Left lung (tissue), 10 donors: ENCODE data around the gene AVPR2. TPM values are rescaled to one million over a fixed set of nuclear protein-coding genes. Genes with fewer than 3 reads are reported as not detected.

ENCODE experiments used
- ATAC-seq: fragments of 200-7000 bp; cut with Tn5 transposase; one replicate; pipeline ENCODE4 v1.9.1; 2020; ENCODE audit warnings: moderate library complexity
- DNase-seq, 4 donors: peaks; one replicate each; pipeline ENCODE4 v3.0.0-alpha.2; 2013 to 2020
- H3K27ac ChIP-seq, 2 donors: fragments of 200-600 bp; sonication (generic) in 1 of 2; one replicate each; pipeline versions ENCODE4 v1.5.0 to v1.8.0; 2020 to 2021
- H3K27me3 ChIP-seq, 2 donors: fragments of 200-600 bp; sonication (generic) in 1 of 2; one replicate each; pipeline versions ENCODE4 v1.5.0 to v1.8.0; 2020 to 2021
- H3K36me3 ChIP-seq, 2 donors: fragments of 200-600 bp; sonication (generic) in 1 of 2; one replicate each; pipeline versions ENCODE4 v1.5.0 to v1.8.0; 2020 to 2021
- H3K4me1 ChIP-seq, 2 donors: fragments of 200-600 bp; one replicate each; pipeline ENCODE4 v1.8.0; 2021
- H3K4me3 ChIP-seq, 2 donors: fragments of 200-600 bp; sonication (generic) in 1 of 2; one replicate each; pipeline versions ENCODE4 v1.5.0 to v1.8.0; 2020 to 2021; ENCODE audit warnings: mild to moderate bottlenecking in 1 of 2
- H3K9me3 ChIP-seq, 2 donors: fragments of 200-600 bp; sonication (generic) in 1 of 2; one replicate each; pipeline versions ENCODE4 v1.5.0 to v1.8.0; 2020 to 2021
- intact Hi-C, 2 donors: fragments of 100-400 bp; cut with DNase I; formaldehyde crosslinking; loops; one replicate each; pipeline versions ENCODE4 v1.11.2 to v1.14.2; 2022
- polyA plus RNA-seq, 6 donors: library from polyadenylated mRNA; unstranded; fragments of 120-200 nt; gene quantifications; one replicate each; pipeline ENCODE4 v1.2.1, GENCODE V29; 2013; ENCODE audit not compliant: insufficient read length in 6 of 6
- total RNA-seq, 2 donors: library from RNA; stranded (reverse); fragmentation: NEBNext Ultra II Directional; extraction: Animal tissue kit (Norgen Biotek cat#: 25700); gene quantifications; one replicate each; pipeline ENCODE4 v1.2.1, GENCODE V29; 2021
- TF ChIP-seq, protein P1 (sequence below), 2 donors: fragments of 200-600 bp; sonication (generic) in 1 of 2; IDR thresholded peaks; one replicate each; pipeline versions ENCODE4 v1.5.0 to v1.8.0; 2021; ENCODE audit warnings: antibody characterized with exemption in 2 of 2
- donor health status: DM: no; HTN: yes; CAD: no.
- donor health status: DM: no; HTN: no; CAD: no.

AVPR2 gene
- total and polyA plus RNA-seq, 8 donors = 0.52 to 1.3 (median 0.83) TPM

DNA sequence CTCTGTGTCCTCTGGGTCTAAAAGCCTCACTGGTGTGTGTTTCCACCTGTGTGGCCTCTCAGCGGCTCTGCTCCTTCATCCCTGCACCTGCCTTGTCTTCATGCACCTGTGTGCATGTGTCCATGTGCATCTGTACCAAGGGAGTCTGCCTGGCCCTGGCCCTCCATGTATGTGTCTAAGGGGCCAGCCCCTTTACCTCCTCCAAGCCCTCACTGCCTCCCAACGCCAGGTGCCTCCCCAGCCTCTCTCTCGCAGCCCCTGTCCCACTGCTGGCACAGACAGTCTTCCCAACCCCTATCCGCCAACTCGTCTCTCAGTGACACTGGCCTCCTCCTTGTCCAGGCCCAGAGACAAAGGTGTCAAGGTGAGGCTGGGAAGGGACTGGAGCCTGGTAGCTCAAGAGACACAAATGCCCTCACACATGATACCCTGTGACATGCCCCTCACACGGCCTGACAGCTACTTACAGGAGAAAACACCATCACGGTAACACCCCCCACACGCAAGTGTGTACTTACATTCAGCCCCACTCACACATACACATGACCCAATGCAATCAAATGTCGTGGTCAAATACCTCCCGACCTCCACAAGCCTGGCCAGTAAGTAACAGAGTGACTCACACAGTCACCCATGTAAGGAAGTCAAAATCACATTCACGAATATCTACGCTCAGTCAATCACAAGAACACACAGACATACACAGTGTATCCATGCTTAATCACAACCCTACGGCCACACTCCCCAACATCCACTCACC is 29.9 kb upstream of the AVPR2 start:
- H3K27ac ChIP-seq = no peak overlapping the region
- no peaks in the 10 kb centered on the region for H3K9me3 ChIP-seq
- intact Hi-C loops = no loop called here
- peaks cover 15 to 45% of the 10 kb centered on the region in 2 donors for H3K27me3 ChIP-seq
- TF ChIP-seq, protein P1, sequence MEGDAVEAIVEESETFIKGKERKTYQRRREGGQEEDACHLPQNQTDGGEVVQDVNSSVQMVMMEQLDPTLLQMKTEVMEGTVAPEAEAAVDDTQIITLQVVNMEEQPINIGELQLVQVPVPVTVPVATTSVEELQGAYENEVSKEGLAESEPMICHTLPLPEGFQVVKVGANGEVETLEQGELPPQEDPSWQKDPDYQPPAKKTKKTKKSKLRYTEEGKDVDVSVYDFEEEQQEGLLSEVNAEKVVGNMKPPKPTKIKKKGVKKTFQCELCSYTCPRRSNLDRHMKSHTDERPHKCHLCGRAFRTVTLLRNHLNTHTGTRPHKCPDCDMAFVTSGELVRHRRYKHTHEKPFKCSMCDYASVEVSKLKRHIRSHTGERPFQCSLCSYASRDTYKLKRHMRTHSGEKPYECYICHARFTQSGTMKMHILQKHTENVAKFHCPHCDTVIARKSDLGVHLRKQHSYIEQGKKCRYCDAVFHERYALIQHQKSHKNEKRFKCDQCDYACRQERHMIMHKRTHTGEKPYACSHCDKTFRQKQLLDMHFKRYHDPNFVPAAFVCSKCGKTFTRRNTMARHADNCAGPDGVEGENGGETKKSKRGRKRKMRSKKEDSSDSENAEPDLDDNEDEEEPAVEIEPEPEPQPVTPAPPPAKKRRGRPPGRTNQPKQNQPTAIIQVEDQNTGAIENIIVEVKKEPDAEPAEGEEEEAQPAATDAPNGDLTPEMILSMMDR (IDR thresholded peaks at IDR 0.05) = no peak
- no peaks in the 10 kb centered on the region for H3K36me3 ChIP-seq
- H3K4me1 ChIP-seq = no peaks in the 10 kb centered on the region
- no peak overlapping the region for H3K4me3 ChIP-seq
- no peak for ATAC-seq
- DNase-seq = no peak

DNA sequence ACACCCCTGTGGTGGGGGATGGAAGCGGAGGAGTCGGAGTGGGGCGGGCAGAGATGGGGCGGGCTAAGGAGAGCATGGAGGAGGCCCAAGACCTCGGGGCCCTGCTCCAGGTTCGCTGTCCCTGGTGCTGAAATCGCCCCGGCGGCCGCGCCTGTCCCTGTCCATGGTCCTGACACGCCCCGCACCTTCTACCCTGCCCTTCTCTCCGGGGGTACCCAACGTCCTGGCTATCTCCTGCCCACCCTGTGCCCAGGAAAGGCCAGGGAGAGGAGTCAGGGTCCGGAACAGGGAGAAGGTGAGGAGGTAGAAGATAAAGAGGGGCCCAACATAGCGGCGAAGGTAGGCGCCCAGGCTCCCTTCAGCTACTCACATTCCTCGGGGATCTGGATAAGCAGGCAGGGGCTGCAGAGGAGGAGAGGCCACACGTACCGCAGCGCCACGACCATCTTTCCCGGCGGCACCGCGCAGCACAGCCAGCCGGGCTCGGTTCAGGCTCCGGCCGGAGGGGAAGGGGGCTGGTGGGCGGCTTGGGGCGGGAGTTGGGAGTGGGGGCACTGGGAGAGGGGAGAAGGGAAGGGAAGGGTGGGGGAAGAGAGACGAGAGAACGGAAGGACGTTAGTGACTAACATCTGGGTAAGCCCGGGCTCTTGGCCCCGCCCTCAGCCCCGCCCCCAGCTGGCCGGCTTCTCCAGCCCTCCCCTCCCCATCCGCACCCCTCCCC is 28.9 kb upstream of the AVPR2 start:
- H3K4me3 ChIP-seq = no peak overlapping the region
- intact Hi-C loops = no loop called here
- no peaks in the 10 kb centered on the region for H3K36me3 ChIP-seq
- H3K27ac ChIP-seq = no peak overlapping the region
- TF ChIP-seq, protein P1 (IDR thresholded peaks at IDR 0.05) = no peak
- H3K9me3 ChIP-seq = no peaks in the 10 kb centered on the region
- H3K4me1 ChIP-seq = no peaks in the 10 kb centered on the region
- peak; percentile 52 to 86 (median 58) for DNase-seq
- peaks cover 23 to 46% of the 10 kb centered on the region in 2 donors for H3K27me3 ChIP-seq
- ATAC-seq = peak; percentile 94

DNA sequence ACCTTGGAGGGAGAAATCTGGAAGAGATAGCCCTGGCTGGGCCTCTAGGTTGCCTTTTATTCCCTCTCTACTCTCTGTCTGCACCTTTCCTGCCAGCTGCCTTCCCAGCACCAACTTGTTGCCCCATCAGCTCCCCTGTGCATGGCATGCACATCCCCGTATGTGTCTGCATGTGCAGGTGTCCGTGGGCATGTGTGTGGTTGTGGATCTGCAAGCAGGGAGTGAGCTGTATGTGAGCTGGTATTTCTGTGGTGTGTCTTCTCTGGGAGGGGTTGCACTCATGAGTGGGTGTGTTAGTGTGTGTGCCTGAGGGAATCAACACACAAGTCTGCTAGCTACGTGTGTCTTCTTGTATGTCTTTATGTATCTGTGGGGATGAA is 28.4 kb upstream of the AVPR2 start:
- Histone ChIP-seq H3K27ac (no peak overlapping the region), H3K36me3 (no peaks in the 10 kb centered on the region), H3K9me3 (no peaks in the 10 kb centered on the region), H3K4me3 (no peak overlapping the region), H3K27me3 (peaks cover 27 to 49% of the 10 kb centered on the region in 2 donors), H3K4me1 (no peaks in the 10 kb centered on the region)
- DNase-seq (no peak), ATAC-seq (no peak)
- intact Hi-C loops = no loop called here
- TF ChIP-seq, protein P1 (IDR thresholded peaks at IDR 0.05) = no peak

DNA sequence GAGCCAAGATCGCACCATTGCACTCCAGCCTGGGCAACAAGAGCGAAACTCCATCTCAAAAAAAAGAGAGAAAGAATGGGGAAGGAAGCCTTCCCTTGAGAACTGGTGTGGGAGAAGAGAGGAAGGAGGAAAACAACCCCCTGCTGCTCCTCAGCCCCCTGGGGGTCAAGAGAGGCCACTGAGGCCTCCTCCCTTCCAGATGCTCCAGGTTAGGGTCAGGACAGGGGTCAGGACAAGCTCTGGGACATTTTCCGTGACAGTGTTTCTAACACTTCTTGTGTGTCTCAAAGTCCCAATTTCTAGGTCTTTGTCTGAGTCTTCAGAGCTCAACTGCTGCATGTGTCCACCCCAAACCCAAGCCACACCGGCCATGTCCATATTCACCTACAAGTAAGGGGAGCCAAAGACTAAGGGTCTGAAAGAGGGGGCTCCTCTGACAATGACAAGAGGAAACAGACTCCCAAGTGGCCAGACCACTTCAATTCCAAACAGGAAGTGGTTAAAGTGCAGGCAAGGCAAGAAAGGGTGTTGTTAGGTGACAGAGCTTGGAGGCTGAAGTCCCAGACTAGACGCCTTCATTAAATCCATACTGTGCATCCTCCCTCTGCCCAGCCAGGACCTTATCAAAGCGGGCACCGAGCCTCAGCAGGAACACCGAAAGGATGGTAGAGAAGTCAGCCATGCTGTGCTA is 26.8 kb upstream of the AVPR2 start:
- intact Hi-C loops = no loop called here
- peaks cover 40 to 59% of the 10 kb centered on the region in 2 donors for H3K27me3 ChIP-seq
- no peak for ATAC-seq
- H3K4me1 ChIP-seq = no peaks in the 10 kb centered on the region
- no peaks in the 10 kb centered on the region for H3K36me3 ChIP-seq
- no peaks in the 10 kb centered on the region for H3K9me3 ChIP-seq
- no peak overlapping the region for H3K27ac ChIP-seq
- TF ChIP-seq, protein P1 (IDR thresholded peaks at IDR 0.05) = no peak
- DNase-seq = no peak
- H3K4me3 ChIP-seq = no peak overlapping the region

DNA sequence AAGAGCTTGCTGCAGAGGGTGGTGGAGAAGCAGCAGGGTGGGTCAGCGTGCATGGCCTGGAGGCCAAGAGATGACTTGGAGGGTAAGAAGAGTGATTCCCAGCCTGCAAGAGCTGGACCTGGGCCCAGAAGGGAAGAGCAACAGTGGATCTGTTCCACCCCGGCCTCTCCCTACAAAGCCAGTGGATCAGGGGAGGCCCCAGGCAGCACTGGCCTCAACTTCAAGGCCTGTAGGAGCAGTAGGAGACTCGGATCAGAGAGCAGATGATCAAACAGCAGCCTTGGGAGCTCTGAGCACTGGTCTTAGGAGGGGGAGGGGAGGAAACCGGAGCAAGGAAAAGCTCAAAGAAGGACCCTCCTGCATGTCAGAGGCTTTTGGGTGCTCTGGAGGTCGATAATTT is 26.1 kb upstream of the AVPR2 start:
- ATAC-seq (no peak), DNase-seq (no peak)
- Histone ChIP-seq H3K27ac (no peak overlapping the region), H3K36me3 (no peaks in the 10 kb centered on the region), H3K27me3 (peaks cover 47 to 63% of the 10 kb centered on the region in 2 donors), H3K9me3 (no peaks in the 10 kb centered on the region), H3K4me3 (no peak overlapping the region), H3K4me1 (no peaks in the 10 kb centered on the region)
- intact Hi-C loops = no loop called here
- TF ChIP-seq, protein P1 (IDR thresholded peaks at IDR 0.05) = no peak
